Lung microvascular endothelial cell (primary cell): ENCODE results near the gene UGCG. TPM values are rescaled to one million over a fixed set of nuclear protein-coding genes. Genes with fewer than 3 reads are reported as not detected.
"Not testable (repeated sequence)": the region's sequence is repeated elsewhere in the genome, so short reads cannot be mapped to it uniquely, and the experiment has no call there.

Source experiments
- DNase-seq, 2 donors: peaks; one replicate each; pipeline versions ENCODE4 v3.0.0 to v3.0.0-alpha.2; 2010; ENCODE audit warnings: low read depth in 2 of 2
- total RNA-seq: library from RNA; depleted of rRNA; stranded (reverse); fragments of >200 nt; gene quantifications from 2 replicates; pipeline ENCODE4 v1.2.1, GENCODE V29; 2014

UGCG gene
- total RNA-seq, 1 donor from 2014 or later, result 131 TPM

DNA sequence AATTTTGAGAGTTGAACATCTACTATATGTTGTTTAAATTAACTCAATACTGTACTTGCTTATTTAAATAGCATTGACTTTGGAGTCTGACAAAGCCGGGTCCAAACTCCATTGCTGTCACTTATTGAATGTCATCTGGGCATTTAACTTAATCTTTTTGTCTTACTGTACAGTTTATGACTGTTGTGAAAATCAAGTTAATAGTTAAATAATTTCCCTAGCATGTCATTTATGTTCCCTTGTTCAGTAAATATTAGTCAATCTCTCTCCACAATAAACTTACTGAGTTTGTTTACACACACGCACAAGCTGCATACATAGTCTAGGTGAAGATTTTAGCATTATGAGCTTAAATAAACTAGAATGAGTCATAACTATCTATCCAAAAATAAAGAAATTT, 6.3 kb upstream of the UGCG start:
- no peak for DNase-seq

DNA sequence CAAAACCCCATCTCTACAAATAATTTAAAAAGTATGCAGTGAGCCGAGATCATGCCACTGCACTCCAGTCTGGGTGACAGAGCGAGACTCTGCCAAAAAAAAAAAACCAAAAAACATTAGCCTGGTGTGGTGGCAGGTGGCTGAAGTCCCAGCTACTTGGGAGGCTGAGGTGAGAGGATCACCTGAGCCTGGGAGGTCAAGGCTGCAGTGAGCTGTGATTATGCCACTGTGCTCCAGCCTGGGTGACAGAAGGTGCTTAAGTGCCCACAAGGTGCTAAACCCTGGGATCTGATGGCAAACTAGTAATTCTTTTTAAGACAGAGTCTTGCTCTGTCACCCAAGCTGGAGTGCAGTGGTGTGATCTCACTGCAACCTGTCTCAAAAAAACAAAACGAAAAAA, 5.7 kb upstream of the UGCG start:
- DNase-seq, result not testable (repeated sequence)

DNA sequence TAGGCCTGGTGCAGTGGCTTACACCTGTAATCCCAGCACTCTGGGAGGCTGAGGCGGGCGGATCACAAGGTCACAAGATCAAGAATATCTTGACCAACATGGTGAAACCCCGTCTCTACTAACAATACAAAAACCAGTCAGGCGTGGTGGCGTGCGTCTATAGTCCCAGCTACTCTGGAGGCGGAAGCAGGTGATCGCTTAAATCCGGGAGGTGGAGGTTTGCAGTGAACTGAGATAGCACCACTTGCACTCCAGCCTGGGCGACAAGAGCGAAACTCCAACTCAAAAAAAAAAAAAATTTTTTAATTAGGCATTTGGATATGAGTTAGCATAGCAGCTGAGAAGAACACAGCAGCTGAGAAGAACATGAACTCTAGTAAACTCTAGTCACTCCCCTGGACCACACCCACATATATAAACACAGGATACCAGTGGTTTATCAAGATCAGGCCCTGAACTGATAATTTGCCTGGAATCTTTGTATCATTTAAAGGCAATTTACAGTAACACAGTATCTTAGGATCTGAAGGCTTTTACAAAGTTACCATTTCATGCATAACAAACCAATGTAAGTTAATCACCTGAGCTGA, 4.6 kb upstream of the UGCG start:
- DNase-seq, result no peak

DNA sequence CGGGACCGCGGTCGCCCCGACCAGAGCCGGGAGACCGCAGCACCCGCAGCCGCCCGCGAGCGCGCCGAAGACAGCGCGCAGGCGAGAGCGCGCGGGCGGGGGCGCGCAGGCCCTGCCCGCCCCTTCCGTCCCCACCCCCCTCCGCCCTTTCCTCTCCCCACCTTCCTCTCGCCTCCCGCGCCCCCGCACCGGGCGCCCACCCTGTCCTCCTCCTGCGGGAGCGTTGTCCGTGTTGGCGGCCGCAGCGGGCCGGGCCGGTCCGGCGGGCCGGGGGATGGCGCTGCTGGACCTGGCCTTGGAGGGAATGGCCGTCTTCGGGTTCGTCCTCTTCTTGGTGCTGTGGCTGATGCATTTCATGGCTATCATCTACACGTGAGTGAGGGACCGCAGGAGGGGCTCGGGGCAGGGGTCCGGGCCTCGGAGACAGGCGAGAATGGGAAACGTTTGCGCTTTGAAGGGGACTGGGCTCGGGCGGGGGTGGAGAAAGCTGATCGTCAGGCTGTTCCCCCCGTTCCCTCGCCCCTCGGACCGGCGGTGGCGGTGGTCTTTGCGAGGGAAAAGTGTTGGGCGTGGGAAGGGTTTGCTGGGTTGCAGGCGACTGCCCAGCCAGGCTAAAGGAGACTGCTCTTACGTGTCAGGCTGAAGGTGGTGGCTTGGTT, 457 bp downstream of the UGCG start:
- DNase-seq, result peak; percentile 47 to 82

DNA sequence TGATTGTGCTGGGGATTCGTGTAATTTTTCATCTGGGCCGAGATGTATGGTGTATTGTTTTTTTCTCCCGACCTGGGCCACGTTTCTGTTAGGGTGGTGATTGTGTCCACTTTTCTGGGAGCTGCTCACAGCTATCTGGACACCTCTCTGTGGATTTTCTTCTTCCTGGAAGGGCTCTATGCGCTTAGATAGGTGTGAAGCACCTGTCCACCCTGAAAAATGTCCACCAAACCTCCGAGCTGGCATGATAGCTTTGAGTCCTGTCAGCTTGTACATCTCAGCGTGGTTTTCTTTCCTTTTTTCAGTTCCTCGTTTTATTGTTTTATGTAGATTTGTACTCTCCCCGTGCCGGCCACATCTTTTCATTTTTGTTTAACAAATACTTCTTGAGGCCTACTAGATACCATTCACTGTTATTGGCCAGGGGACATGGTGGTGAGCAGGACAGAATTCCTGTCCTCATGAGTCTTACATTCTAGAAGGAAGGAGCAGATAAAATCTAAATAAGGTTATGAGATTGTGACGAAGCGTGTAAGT, 1.1 kb downstream of the UGCG start:
- peak; percentile 35 to 43 for DNase-seq

DNA sequence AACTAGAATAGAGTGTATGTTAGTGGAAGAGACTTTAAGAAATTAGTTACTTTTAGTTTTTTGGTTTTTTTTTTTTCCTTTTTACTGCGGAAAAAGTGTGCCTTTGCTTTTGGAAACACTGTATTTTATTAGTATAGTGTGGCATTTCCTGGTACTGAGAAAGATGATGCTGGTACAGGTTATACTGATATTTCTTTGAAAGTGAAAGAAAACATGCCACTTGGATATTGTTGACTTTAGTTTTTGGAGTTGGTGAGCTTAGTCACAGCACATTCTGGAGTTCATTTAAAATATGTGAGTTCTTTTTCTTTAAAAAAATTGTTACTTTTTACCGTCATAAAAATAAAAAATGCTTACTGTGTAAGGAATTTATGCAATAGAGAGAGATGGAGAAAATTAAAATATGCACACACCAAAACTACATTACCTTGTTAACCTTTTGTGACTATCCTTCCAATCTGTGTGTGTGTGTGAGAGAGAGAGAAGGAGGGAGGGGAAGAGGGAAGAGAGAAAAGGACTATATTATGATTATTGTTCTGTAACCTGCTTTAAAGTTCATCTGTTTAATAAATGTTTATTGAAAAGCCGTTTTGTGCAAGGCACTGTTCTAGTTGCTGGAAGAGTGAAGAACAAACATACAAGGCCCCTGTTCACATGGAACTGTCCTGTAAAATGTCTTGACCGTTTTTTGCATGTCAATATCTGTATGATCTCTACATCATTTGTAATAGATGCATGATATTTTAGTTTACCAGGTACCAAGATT, 1.9 kb downstream of the UGCG start:
- DNase-seq, result peak; percentile 29 to 33

DNA sequence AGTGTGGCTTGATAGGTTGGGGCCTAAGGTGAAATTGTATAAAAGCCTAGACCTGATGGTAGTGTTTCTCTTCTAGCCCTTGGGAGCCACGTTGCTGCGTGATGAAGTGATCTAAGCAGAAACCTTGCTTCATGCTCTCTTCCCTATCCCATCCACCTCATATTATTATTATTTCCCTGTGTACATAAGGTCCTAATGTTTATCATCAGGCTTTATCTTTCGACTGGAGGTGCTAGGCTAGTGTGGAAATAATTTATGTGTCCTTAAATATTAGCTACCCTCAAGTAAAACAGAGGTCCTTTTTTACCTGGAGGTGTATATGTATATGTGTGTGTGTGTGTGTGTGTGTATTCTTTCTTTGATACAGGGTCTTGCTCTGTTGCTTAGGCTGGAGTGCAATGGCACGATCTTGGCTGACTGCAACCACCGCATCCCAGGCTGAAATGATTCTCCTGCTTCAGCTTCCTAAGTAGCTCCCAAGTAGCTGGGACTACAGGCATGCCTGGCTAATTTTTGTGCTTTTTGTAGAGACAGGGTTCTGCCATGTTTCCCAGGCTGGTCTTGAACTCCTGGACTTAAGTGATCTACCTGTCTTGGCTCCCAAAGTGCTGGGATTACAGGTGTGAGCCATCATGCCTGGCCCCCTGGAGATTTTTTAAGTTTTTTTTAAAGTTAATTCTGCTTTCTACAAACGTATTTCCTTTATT, 3.7 kb downstream of the UGCG start:
- peak in 1 of 2 donors; percentile 25 for DNase-seq

DNA sequence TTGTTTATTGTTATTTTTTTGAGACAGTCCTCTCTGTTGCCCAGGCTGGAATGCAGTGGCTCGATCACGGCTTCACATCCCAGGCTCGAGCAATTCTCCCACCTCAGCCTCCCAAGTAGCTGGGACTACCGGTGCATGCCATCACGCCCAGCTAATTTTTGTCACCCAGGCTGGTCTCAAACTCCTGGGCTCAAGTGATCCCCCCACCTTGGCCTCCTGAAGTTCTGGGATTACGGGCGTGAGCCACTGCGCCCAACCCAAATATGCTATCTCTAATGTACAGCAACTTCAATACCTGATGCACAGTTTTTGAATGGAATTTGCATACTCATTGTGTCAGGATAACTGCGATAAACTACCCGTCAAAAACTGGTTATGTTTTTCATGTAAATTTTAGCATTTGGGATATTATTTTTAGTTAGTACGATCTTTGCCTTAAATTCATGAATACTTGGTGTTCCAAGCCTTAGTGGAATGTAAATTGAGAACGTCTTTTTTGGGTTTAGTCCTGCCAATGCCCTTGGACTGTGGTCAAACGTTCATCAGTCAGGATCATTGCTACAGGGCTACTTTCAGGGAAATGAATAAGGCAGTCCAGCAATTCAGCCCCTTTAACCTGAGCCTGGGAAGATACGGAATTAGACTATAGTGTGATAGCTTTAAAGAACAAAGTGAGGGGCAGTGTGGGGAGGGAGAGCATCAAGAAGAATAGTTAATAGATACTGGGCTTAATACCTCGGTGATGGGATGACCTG, 4.4 kb downstream of the UGCG start:
- no peak for DNase-seq

DNA sequence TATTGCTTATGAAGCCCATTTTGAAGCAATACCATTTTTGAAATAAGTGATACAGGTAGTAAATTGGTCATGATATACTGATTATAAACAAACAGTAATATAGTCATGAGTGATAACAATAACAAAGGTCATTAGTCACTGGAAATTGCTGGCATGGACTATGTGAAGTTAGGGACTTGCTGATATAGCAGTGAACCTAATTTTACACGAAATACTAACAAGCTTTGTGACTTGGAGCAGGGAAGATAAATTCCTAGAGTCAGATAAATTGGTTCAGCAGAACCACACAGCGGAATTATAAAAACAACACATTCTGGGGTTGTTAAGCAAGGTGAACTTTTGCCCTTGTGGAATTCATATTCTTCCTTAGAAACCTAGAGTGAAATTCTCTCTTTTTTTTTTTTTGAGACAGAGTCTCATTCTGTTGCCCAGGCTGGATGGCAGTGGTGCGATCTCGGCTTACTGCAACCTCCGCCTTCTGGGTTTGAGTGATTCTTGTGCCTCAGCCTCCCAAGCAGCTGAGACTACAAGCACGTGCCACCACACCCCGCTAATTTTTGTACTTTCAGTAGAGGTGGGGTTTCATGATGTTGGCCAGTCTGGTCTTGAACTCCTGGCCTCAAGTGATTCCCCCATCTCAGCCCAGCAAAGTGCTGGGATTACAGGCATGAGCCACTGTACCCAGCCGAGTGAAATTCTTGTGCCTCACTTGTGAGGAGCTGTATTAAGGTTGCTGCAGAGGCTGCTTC, 6.0 kb downstream of the UGCG start:
- peak; percentile 55 to 66 for DNase-seq

DNA sequence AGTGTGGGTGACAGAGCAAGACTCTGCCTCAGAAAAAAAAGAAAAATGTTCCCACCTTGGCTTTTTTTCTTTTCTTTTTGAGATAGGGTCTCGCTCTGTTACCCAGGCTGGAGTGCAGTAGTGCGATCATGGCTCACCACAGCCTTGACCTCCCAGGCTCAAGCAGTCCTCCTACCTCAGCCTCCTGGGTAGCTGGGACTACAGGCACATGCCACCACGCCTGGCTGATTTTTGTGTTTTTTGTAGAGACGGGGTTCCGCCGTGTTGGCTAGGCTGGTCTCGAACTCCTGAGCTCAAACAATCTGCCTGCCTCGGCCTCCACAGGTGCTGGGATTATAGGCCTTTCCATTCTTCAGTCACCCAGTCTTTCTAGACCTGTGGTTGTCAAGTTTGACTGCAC, 6.9 kb downstream of the UGCG start:
- DNase-seq, result not testable (repeated sequence)

DNA sequence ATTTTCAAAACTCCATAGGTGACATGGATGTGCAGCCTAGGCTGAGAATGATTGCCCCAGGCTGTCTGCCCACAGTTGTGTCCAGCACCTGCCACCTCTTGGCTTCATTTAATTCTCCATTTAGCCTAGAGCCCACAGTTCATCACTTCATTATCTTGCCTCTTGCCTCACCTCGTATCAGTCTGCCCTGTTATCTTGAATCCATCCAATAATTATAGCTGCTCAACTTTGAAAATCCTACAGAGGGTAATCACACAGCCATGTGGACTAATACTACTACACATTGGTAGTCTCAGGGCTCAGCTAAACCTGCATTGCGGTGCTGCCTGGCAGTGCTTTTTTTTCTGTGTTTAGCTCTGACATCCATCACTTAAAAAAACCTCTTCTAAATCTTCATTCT, 7.4 kb downstream of the UGCG start:
- DNase-seq, result no peak

DNA sequence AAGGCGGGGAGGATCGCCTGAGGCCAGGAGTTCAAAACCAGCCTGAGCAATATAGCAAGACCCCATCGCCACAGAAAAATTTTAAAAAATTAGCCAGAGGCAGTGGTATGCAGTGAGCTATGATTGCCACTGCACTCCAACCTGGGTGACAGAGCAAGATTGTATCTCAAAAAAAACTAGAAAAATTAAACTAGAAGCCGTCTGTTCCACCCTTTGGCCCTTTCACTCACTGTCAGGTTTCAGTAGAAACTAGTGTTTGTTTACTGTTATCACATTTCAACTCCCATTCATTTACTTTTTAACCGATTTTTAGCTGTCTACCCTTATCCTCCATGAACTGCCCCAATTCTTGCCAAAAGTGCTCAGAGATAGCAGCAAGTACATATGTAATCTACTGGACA, 8.3 kb downstream of the UGCG start:
- no peak for DNase-seq

DNA sequence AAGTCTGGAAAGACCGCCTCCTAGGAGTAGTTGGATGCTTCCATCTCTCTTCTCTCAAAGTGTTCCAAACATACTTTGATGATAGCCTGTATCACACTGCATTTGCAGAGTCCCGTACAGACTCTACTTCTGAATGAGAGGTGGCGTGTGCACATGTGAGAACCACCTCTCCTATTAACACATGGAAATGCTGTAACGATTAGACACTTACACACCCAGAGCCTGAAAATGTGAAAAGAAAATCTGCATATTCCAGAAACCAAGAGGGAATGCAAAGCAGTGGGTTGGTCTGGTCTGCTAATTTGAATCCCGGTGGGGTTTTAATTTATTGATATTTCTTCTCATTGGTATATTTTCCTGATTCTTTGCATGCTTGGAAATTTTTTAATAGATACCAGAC, 10.5 kb downstream of the UGCG start:
- no peak for DNase-seq

DNA sequence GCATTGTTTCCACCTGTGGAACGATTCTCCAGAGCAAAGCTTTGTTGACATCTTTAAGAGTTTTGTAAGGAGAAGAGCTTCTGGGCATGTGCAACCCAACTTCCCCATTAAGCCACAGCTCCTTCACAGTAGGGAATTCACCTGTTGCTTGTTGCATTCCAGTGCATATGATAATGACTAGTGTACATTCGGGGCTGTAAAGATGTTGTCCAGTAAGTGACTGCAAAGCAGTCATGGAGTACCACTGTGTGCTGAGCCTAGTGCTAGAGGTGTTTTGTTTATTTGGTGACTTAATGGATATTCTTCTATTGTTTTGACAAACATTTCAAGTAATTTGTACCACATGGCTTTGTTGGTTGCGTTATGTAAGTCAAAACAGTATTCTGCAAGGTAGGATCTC, 12.8 kb downstream of the UGCG start:
- no peak for DNase-seq

DNA sequence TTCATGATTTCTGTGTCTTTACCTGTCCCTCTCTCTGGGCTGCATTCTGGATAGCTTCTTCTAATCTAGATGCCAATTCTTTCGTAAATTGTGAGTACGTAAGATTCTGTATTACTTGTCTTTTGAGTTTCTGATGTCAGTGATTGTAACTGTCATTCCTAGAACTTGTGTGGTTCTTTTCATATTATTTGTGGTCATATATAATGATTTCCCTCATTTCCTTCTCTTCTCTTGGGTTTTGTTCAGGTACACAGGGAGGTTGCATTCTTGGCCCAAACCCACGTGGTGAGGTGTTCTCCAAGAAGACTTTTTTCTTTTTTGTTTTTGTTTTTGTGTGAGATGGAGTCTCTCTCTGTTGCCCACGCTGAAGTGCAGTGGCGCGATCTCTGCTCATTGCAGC, 13.8 kb downstream of the UGCG start:
- DNase-seq, result no peak

DNA sequence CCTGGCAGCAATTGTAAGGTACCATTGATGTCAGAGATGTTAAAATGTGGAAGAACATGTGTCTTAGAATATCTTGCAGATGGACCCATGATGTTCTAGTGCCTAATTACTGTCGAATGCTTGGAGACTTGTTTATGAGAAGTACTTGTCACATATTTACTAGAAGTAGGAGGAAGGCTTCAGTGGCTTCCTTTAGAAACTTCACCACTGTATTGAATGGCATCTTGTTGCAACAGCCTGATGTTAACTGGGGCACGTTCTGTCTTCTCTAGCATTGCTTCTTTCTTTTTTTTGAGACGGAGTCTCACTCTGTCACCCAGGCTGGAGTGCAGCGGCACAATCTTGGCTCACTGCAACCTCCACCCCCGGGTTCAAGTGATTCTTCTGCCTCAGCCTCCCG, 16.5 kb downstream of the UGCG start:
- DNase-seq, result no peak

DNA sequence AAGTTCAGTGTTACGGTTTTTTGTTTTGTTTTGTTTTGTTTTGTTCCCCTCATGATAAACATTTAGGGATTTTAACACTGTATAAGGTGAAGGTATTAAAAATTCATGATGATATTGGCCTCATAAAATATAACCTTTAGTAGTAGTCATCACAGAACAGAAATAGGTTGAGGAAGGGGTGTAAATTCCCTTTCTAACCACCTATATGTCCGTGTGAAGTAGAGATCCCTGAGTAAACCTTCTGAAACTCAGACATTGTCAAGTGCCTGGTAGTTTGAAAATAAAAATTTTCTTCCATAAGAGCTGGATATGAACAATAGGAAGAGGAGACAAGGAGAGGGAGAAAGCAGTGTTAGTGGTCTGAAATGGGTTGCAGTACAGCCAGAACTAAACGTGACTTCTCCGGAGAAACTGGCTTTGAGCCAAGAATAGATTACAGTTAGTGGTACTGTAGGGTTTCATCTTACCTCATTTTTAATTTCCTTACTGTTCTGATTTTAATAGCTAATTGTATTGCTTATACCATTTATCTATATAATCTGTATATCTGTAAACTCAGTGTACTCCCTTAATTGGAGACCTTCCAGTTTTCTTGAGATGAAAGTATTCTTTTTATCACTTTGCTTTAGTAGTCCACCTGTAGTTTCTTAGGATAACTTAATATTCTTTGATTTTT, 18.3 kb downstream of the UGCG start:
- peak; percentile 52 to 60 for DNase-seq

DNA sequence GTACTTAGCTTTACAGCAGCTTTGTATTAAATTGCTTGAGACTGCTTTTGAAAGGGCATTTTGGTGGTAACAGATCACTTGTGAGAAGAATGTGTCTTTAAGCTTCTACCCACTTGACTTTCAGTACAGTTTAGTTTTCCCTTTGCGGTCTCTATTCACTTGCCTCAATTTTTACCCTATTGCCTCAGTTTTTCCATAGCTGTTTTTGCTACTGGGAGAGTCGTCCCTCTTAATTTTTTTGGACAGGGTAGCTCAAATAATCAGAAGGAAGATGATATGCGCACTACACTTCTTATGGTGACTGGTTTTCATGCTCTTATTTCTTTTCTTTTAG, 18.8 kb downstream of the UGCG start:
- no peak for DNase-seq

DNA sequence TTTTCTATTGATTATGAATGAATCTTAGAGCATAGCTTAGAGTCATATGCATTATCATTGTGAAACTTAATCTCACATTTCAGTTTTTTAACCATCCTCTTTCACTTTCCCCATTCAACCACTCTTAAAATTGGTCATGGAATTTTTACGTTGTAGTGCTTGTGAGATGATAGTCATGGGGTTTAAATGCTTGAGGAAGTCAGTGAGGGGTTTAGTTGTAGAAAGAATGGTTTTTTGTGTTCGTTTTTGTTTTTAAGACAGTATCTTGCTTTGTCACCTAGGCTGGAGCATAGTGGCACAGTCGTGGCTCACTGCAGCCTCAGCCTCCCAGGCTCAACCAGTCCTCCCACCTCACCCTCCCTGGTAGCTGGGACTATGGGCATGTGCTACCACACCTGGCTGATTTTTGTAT, 19.6 kb downstream of the UGCG start:
- no peak for DNase-seq

DNA sequence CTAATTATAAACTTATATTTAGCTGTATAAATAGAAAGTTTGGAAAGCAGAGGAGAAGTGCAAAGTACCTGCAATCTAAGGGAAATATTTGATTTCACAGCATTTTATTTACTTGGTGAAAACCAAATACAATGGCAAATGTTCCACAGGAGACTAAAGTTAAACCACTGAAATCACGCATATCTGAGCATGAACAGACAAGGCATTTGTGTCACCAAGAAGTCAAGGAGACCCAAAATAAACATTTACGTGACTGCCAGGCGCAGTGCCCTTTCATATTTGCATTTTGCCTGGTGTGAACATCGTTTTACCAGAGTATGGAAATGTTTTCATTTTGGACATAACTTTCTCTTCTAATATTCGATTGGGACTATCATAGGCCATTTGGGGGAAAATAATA, 20.6 kb downstream of the UGCG start:
- DNase-seq, result no peak
